Gastrocnemius medialis (tissue), 4 donors: ENCODE data around the gene TAGLN. TPM values are rescaled to one million over a fixed set of nuclear protein-coding genes. Genes with fewer than 3 reads are reported as not detected.

ENCODE experiments used
- ATAC-seq, 2 donors: fragments of 150-250 bp; one replicate each; pipeline ENCODE4 v1.9.1; 2016
- DNase-seq, 2 donors: peaks; one replicate each; pipeline ENCODE4 v3.0.0-alpha.2; 2019
- H3K27ac ChIP-seq, 4 donors: fragments of 200-600 bp; sonication (generic); 1 replicate in 1 of 4; 2 replicates in 3 of 4; pipeline ENCODE4 v1.5.1; 2016 to 2018; ENCODE audit warnings: mild to moderate bottlenecking in 2 of 4, moderate library complexity in 1 of 4
- H3K27me3 ChIP-seq, 3 donors: fragments of 200-600 bp; sonication (generic) in 2 of 3; 1 replicate in 1 of 3; 2 replicates in 2 of 3; pipeline versions ENCODE4 v1.5.1 to v1.6.0; 2016 to 2019; ENCODE audit warnings: mild to moderate bottlenecking in 1 of 3, moderate library complexity in 1 of 3
- H3K36me3 ChIP-seq, 2 donors: fragments of 200-600 bp; sonication (generic) in 1 of 2; one replicate each; pipeline ENCODE4 v1.5.1; 2017 to 2018
- H3K4me1 ChIP-seq, 2 donors: fragments of 200-600 bp; sonication (generic) in 1 of 2; one replicate each; pipeline ENCODE4 v1.5.1; 2016 to 2017; ENCODE audit warnings: mild to moderate bottlenecking in 2 of 2
- H3K4me3 ChIP-seq, 4 donors: fragments of 200-600 bp; sonication (generic) in 3 of 4; 1 replicate in 1 of 4; 2 replicates in 3 of 4; pipeline ENCODE4 v1.5.1; 2016 to 2019; ENCODE audit warnings: mild to moderate bottlenecking in 2 of 4
- H3K9me3 ChIP-seq, 3 donors: fragments of 200-600 bp; sonication (generic) in 2 of 3; 1 replicate in 1 of 3; 2 replicates in 2 of 3; pipeline ENCODE4 v1.5.1; 2016 to 2019
- POLR2A ChIP-seq, 2 donors: fragments of 450-650 bp; IDR thresholded peaks; one replicate each; pipeline ENCODE4 v1.6.1; 2017; ENCODE audit warnings: antibody characterized with exemption in 2 of 2, mild to moderate bottlenecking in 2 of 2, moderate library complexity in 2 of 2
- in situ Hi-C, 4 donors: fragments of 200-750 bp; cut with MboI; loops; one replicate each; pipeline versions ENCODE4 v1.15.0 to v1.8.0; 2017; ENCODE audit warnings: low sequenced_read_pairs in 4 of 4
- intact Hi-C: fragments of 100-400 bp; cut with DNase I; formaldehyde crosslinking; loops from one replicate; pipeline ENCODE4 v1.15.1; 2023; ENCODE audit warnings: low total_unique reads
- total RNA-seq, 4 donors: library from RNA; depleted of rRNA; stranded (reverse); fragments of >200 nt; gene quantifications; one replicate each; pipeline versions ENCODE4 v1.1.0 to v1.2.3, GENCODE V29; 2016
- TF ChIP-seq, protein P1 (sequence below), 5 experiments: fragments of 450-650 bp in 3 of 5; fragments of 200-600 bp in 2 of 5; sonication (generic) in 2 of 5; IDR thresholded peaks in 4 of 5; conservative IDR thresholded peaks in 1 of 5; 1 replicate in 4 of 5; 2 replicates in 1 of 5; pipeline ENCODE4 v1.5.1; 2016 to 2019; ENCODE audit warnings: antibody characterized with exemption in 5 of 5, mild to moderate bottlenecking in 3 of 5, moderate library complexity in 3 of 5

The TAGLN gene
- total RNA-seq, 4 donors from 2014 or later = 27.4 to 191 (median 124) TPM

GRCh38 chr11:117179048-117179999 lies 19.8 kb upstream of the TAGLN start:
- in situ Hi-C loops = loop anchor here in 1 of 4 donors (5.0 kb wide), 1 partner anchor 48 kb away; no protein-coding TSS in a partner anchor
- peak overlapping the region; percentile 88 to 99 (median 89) for H3K27ac ChIP-seq
- H3K4me1 ChIP-seq = peaks cover 26 to 28% of the 10 kb centered on the region in 2 donors
- H3K36me3 ChIP-seq = peaks cover 0 to 18% of the 10 kb centered on the region in 2 donors
- intact Hi-C loops = loop anchor here (1.0 to 10.0 kb wide), 4 partner anchors 47 to 145 kb away; partner anchors contain the start of genes CEP164, PCSK7, RNF214 and SIK3
- ATAC-seq = peak; percentile 52 to 55
- H3K9me3 ChIP-seq = no peaks in the 10 kb centered on the region
- DNase-seq = no peak
- H3K4me3 ChIP-seq = peak overlapping the region; percentile 62 to 98 (median 74)
- no peaks in the 10 kb centered on the region for H3K27me3 ChIP-seq
- TF ChIP-seq, protein P1, sequence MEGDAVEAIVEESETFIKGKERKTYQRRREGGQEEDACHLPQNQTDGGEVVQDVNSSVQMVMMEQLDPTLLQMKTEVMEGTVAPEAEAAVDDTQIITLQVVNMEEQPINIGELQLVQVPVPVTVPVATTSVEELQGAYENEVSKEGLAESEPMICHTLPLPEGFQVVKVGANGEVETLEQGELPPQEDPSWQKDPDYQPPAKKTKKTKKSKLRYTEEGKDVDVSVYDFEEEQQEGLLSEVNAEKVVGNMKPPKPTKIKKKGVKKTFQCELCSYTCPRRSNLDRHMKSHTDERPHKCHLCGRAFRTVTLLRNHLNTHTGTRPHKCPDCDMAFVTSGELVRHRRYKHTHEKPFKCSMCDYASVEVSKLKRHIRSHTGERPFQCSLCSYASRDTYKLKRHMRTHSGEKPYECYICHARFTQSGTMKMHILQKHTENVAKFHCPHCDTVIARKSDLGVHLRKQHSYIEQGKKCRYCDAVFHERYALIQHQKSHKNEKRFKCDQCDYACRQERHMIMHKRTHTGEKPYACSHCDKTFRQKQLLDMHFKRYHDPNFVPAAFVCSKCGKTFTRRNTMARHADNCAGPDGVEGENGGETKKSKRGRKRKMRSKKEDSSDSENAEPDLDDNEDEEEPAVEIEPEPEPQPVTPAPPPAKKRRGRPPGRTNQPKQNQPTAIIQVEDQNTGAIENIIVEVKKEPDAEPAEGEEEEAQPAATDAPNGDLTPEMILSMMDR (IDR thresholded peaks at IDR 0.05 in 4 of 5, conservative IDR thresholded peaks at IDR 0.05 in 1 of 5) = no peak
- TF ChIP-seq POLR2A (IDR thresholded peaks at IDR 0.05) = no peak

DNA sequence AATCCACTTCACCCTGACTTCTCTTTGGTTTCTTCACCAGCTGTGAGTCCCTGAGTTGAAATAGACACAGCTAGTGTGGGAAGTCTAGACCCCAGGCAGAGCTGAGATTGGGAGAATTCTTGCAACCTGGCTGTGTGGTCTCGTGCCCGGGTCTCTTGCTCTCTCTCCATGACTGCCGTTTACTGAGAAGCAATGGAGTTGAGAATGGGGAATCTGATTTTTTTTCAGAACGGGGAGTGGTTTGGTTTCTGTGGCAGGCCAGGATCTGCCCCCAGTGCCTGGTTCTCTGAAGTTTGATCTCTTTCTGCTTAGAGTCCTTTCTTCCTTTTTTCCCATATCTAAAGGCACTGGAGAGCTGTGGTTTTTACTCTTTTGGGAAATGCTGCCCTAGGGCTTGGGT lies 19.1 kb upstream of the TAGLN start:
- ATAC-seq (no peak), DNase-seq (no peak)
- Histone ChIP-seq H3K9me3 (no peaks in the 10 kb centered on the region), H3K27ac (peak overlapping the region; percentile 88 to 99 (median 89)), H3K27me3 (no peaks in the 10 kb centered on the region), H3K36me3 (peaks cover 0 to 22% of the 10 kb centered on the region in 2 donors), H3K4me1 (peaks cover 26 to 28% of the 10 kb centered on the region in 2 donors), H3K4me3 (peak overlapping the region; percentile 62 to 98 (median 74))
- intact Hi-C loops (no loop called here), in situ Hi-C loops (loop anchor here in 1 of 4 donors (5.0 kb wide), 1 partner anchor 47 kb away; no protein-coding TSS in a partner anchor)
- TF ChIP-seq, protein P1 (IDR thresholded peaks at IDR 0.05 in 4 of 5, conservative IDR thresholded peaks at IDR 0.05 in 1 of 5) = no peak
- no peak for TF ChIP-seq POLR2A (IDR thresholded peaks at IDR 0.05)

DNA sequence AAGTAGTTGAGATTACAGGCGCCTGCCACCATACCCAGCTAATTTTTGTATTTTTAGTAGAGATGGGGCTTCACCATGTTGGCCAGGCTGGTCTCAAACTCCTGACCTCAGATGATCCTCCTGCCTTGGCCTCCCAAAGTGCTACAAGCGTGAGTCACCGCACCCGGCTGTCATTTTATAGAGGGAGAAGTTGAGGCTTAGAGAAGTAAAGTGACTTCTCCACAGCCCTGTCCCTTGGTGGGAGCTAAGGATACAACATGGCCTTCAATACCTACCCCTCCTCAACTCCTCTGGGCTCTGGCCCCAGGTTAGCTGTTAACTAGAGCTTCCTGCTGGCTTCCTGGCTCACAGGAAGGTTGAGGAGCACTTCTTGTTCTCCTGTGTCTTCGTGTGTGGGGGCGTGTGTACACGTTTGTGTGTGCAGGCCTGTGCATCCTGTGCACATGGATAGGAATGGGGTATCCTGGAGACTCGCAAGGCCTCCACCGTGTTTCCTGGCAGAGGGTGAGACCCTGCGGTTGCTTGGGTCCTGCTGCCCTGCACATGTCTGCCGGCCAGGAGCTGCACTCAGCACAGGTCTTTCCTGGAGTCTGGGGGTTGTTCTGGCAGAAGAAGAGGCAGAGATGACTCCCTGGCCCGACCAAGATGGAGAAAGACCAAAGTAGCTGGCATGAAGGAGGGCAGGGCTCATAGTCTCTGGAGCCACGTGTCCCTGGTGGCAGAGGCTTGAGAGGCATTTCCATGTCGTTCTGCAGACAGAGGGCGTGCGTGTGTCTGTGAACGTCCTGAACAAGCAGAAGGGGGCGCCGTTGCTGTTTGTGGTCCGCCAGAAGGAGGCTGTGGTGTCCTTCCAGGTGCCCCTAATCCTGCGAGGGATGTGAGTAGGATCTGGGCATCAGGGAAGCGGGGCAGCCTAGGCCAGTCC lies 18.2 kb upstream of the TAGLN start:
- H3K27me3 ChIP-seq = no peaks in the 10 kb centered on the region
- peak in 1 of 2 donors; percentile 51 for ATAC-seq
- intact Hi-C loops = no loop called here
- peak overlapping the region in 3 of 4 donors; percentile 1 to 98 (median 75) for H3K4me3 ChIP-seq
- DNase-seq = peak; percentile 46 to 77
- no peaks in the 10 kb centered on the region for H3K9me3 ChIP-seq
- H3K27ac ChIP-seq = peak overlapping the region in 2 of 4 donors; percentile 88 to 89
- H3K36me3 ChIP-seq = peaks cover 0 to 26% of the 10 kb centered on the region in 2 donors
- H3K4me1 ChIP-seq = peaks cover 26 to 28% of the 10 kb centered on the region in 2 donors
- in situ Hi-C loops = loop anchor here in 1 of 4 donors (5.0 kb wide), 1 partner anchor 46 kb away; no protein-coding TSS in a partner anchor
- no peak for TF ChIP-seq POLR2A (IDR thresholded peaks at IDR 0.05)
- TF ChIP-seq, protein P1 (IDR thresholded peaks at IDR 0.05 in 4 of 5, conservative IDR thresholded peaks at IDR 0.05 in 1 of 5) = peak; percentile 40 to 63 (median 59)
